Activated effector memory CD4-positive, alpha-beta T cell treated with anti-CD3 and anti-CD28 coated beads, Interleukin-2, amount 50 U/mL, for 16 hours (primary cell): Measurements from ENCODE around the gene REST.
A peak's percentile ranks its signal among the peaks of the same experiment; 100 is the strongest.

Source experiments
- DNase-seq: peaks from one replicate; pipeline ENCODE4 v3.0.0-alpha.2; 2020

The REST gene

GRCh38 chr4:56977321-56978012 is 69.8 kb downstream of the REST start, which contains the start of gene NOA1:
Gene NOA1 (minus strand): TSS chr4:56977606. CDS start chr4:56977585, 21 bp downstream.
- peak; percentile 99 for DNase-seq

DNA sequence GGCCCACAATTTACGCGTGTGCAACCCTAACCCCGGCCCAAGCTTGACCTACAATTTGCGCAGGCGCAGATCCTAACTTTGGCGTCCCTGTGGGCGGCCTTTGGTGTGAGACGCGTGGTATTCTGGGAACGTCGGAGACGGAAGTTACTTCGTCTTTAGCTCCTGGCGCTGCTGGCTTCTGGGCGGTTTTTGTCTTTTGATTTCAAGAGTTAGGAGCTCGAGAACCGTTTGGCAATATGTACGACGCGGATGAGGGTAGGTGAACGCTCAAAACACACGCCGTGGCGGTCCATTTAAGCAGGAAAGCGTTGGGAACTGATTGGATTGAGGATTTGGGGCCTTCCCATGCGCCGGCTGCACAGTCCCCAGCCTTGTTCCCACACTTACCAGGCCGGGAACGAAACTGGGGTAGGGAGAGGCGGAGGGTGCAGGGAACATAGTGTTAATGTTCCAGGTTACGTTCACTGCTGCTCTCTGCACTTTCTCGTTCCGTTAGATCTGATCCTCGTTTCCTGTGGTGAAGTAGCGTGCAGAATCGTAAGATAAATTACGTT is 71.1 kb downstream of the REST start, which contains the start of gene POLR2B:
POLR2B (plus strand) TSS at position 147 of the 554 bp plus-strand sequence; CDS start at position 237, 90 bp downstream.
- DNase-seq = peak; percentile 96

- DNase-seq = peak; percentile 80
Measured at GRCh38 chr4:56979421-56980072, 71.8 kb downstream of the REST start.

GRCh38 chr4:56981795-56982201 is 74.1 kb downstream of the REST start:
- DNase-seq = no peak

DNA sequence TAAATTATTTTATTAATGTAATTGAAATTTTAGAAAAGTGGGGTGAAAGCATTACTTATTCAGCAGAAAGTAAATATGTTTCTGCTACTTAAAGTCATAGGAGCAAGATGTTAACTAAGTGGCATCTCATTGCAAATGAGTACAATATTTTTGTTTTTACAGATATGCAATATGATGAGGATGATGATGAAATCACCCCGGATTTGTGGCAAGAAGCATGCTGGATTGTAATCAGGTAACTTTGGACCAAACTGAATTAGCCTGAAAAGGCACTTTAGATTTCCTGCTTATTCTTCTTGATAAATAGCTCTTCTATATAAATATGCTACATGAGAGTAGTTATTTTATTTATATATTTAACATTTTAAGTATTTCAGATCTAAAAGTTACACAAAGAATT is 78.5 kb downstream of the REST start:
- DNase-seq = no peak

DNA sequence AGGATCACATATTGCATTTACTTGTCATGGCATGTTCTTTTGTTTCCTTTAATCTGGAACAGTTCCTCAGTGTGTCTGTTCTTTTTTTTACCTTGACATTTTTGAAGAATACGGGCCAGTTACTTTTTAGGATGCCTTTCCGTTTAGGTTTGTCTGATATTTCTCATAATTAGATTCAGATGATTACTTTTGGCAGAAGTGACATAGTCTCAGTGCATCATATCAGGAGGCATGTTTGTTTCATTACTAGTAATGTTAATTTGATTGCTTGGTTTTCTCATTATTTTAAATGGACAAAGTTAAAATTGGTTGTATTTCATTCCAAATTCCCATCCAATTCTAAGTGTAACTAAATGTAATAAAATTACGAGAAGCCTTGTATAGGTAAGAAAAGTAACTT is 79.3 kb downstream of the REST start:
- DNase-seq = no peak

DNA sequence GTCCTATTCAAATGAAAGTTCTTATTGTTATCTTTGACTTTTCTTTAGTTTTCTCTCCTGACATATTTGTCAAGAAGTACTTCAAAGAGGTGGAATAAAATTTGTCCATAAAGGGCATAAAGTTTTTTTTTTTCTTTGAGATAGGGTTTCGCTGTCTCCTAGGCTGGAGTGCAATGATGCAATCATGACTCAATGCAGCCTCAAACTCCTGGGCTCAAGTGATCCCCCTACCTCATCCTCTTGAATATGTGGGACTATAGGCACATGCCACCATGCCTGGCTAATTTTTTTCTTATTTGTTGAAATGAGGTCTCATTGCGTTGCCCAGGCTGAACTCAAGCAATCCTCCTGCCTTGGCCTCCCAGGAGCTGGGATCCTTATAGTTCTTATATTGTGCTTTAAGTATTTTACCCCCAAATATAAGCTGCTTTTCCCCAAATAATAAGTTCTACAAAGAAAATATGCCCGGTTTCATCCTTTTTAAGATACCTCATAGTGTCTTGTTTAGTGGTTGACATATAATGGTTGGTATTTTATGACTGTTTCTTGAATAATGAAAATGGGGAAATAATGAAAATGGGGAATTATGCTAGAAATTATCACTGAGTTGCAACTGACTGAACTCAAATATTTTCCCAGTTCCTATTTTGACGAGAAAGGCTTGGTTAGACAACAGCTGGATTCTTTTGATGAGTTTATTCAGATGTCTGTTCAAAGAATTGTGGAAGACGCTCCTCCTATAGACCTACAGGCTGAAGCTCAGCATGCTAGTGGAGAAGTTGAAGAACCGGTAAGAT is 82.6 kb downstream of the REST start:
- DNase-seq = no peak

GRCh38 chr4:56995525-56995924 is 87.8 kb downstream of the REST start:
- no peak for DNase-seq

DNA sequence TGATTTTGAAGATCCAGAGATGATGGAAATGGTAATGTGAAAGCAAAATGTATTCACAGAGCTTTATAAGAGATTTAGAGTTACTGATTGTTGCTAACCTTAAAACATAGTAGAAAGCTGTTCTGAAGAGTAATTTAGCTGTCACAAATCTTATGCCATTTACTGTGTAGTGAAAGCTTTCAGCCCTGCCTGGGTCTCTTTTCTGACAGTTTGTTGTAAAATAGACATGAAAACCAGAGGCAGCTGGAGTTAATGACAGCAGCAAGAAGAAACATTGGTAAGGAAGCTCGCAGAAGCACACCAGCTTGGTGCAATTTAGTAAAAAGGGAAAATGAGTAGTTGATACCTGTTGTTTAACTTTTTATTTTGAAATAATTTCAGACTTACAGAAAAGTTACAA is 92.1 kb downstream of the REST start:
- no peak for DNase-seq

- DNase-seq = no peak
Measured at GRCh38 chr4:57013543-57014120, 105.9 kb downstream of the REST start.
